Keratinocyte (primary cell): ENCODE data around the gene SPECC1L.

ENCODE experiments used
- CTCF ChIP-seq, 3 experiments: IDR thresholded peaks in 1 of 3; conservative IDR thresholded peaks in 1 of 3; optimal IDR thresholded peaks in 1 of 3; 2 replicates in 2 of 3; 3 replicates in 1 of 3; pipeline versions ENCODE3 to v1.5.1; 2011; ENCODE audit warnings: low read length in 3 of 3, mild to moderate bottlenecking in 3 of 3, moderate library complexity in 2 of 3, control low read depth in 1 of 3, inconsistent platforms in 1 of 3; ENCODE audit not compliant: insufficient read depth in 2 of 3; ENCODE audit errors: extremely low read depth in 1 of 3
- EZH2 ChIP-seq: IDR thresholded peaks from one replicate; pipeline ENCODE4 v1.6.1; 2012; ENCODE audit warnings: inconsistent platforms, mild to moderate bottlenecking, low read length, moderate library complexity

GRCh38 chr22:24420977-24421343, 150.3 kb downstream of the SPECC1L start:
- TF ChIP-seq EZH2 (no peak), CTCF (optimal IDR thresholded peaks at IDR 0.05 in 1 of 3, IDR thresholded peaks at IDR 0.05 in 1 of 3, conservative IDR thresholded peaks at IDR 0.05 in 1 of 3; ENCODE audit: extremely low read depth in 1 of 3, insufficient read depth in 2 of 3, low read length in 3 of 3) (no peak)
